SJCRH30 (cell line): ENCODE measurements around the gene DDX41. TPM values are rescaled to one million over a fixed set of nuclear protein-coding genes. Genes with fewer than 3 reads are reported as not detected.
"Not testable (repeated sequence)": the region's sequence is repeated elsewhere in the genome, so short reads cannot be mapped to it uniquely, and the experiment has no call there.

Source experiments
- DNase-seq, 2 experiments: peaks; one replicate each; pipeline ENCODE4 v3.0.0-alpha.2; 2015 to 2020
- H3K27ac ChIP-seq: fragments of 250-450 bp; sonication (Bioruptor Pico); 2 replicates; pipeline ENCODE4 v1.5.1; 2020; ENCODE audit warnings: mild to moderate bottlenecking, moderate library complexity
- H3K27me3 ChIP-seq: fragments of 250-450 bp; sonication (Bioruptor Pico); 2 replicates; pipeline ENCODE4 v1.5.1; 2020; ENCODE audit warnings: mild to moderate bottlenecking, moderate library complexity
- H3K36me3 ChIP-seq: fragments of 250-450 bp; sonication (Bioruptor Pico); 2 replicates; pipeline ENCODE4 v1.5.1; 2020; ENCODE audit warnings: mild to moderate bottlenecking, moderate library complexity
- H3K4me1 ChIP-seq: fragments of 250-450 bp; sonication (Bioruptor Pico); 2 replicates; pipeline ENCODE4 v1.5.1; 2020; ENCODE audit warnings: mild to moderate bottlenecking, moderate library complexity
- H3K4me3 ChIP-seq: fragments of 250-450 bp; sonication (Bioruptor Pico); 2 replicates; pipeline ENCODE4 v1.5.1; 2020; ENCODE audit warnings: mild to moderate bottlenecking, moderate library complexity
- H3K9me3 ChIP-seq: fragments of 250-450 bp; sonication (Bioruptor Pico); replicated peaks from 2 replicates; pipeline ENCODE4 v1.5.1; 2020; ENCODE audit warnings: mild to moderate bottlenecking, moderate library complexity
- total RNA-seq: library from RNA; depleted of rRNA; stranded (reverse); fragments of >200 nt; shearing (Covaris generic); gene quantifications from 2 replicates; pipeline ENCODE4 v1.2.3, GENCODE V29; 2014; rRNA removed

The DDX41 gene
- 68.5 and 76.8 TPM in 2 replicates for total RNA-seq

GRCh38 chr5:177516601-177517568, at the start of gene DDX41:
TSS of gene DDX41 (minus strand) at chr5:177516961. CDS start at chr5:177516945, 16 bp downstream.
- H3K36me3 ChIP-seq = peaks cover 42% of the 10 kb centered on the region
- DNase-seq = peak; percentile 98 to 99

GRCh38 chr5:177565046-177565445, 48.3 kb upstream of the DDX41 start:
- peaks cover 8% of the 10 kb centered on the region for H3K9me3 ChIP-seq
- H3K27ac ChIP-seq = no peak overlapping the region
- H3K4me3 ChIP-seq = no peak overlapping the region
- DNase-seq = no peak
- no peaks in the 10 kb centered on the region for H3K36me3 ChIP-seq
- no peaks in the 10 kb centered on the region for H3K4me1 ChIP-seq
- H3K27me3 ChIP-seq = no peaks in the 10 kb centered on the region; the same call in 1 of the 2 replicates

More at GRCh38 chr5:177516601-177517568, at the start of gene DDX41:
- Histone ChIP-seq H3K4me3 (peak within 1 kb of the TSS; percentile 74), H3K4me1 (peaks cover 21% of the 10 kb centered on the region), H3K9me3 (no peaks in the 10 kb centered on the region), H3K27me3 (no peaks in the 10 kb centered on the region), H3K27ac (peak within 1 kb of the TSS; percentile 68)

- not testable (repeated sequence) for H3K36me3 ChIP-seq, DNase-seq, H3K4me1 ChIP-seq, H3K27me3 ChIP-seq, H3K4me3 ChIP-seq, H3K9me3 ChIP-seq, H3K27ac ChIP-seq
Observed at GRCh38 chr5:177559446-177559941, 42.7 kb upstream of the DDX41 start.

- peaks cover 9% of the 10 kb centered on the region for H3K4me1 ChIP-seq
- no peak overlapping the region for H3K4me3 ChIP-seq
- no peaks in the 10 kb centered on the region for H3K36me3 ChIP-seq
- H3K9me3 ChIP-seq = peaks cover 8% of the 10 kb centered on the region
- no peaks in the 10 kb centered on the region for H3K27me3 ChIP-seq
- no peak for DNase-seq
- no peak overlapping the region for H3K27ac ChIP-seq
Observed at GRCh38 chr5:177557796-177558195, 41.0 kb upstream of the DDX41 start.

- no peak overlapping the region for H3K27ac ChIP-seq
- H3K27me3 ChIP-seq = no peaks in the 10 kb centered on the region
- peak; percentile 27 to 56 for DNase-seq
- H3K4me3 ChIP-seq = no peak overlapping the region
- H3K4me1 ChIP-seq = peaks cover 9% of the 10 kb centered on the region
- H3K36me3 ChIP-seq = peaks cover 5% of the 10 kb centered on the region
- H3K9me3 ChIP-seq = peaks cover 8% of the 10 kb centered on the region
Observed at GRCh38 chr5:177557041-177557647, 40.4 kb upstream of the DDX41 start.

- H3K36me3 ChIP-seq = peaks cover 14% of the 10 kb centered on the region
Observed at GRCh38 chr5:177555665-177556064, 38.9 kb upstream of the DDX41 start.

GRCh38 chr5:177555228-177555627, 38.5 kb upstream of the DDX41 start:
- no peaks in the 10 kb centered on the region for H3K9me3 ChIP-seq
- H3K27ac ChIP-seq = no peak overlapping the region
- H3K4me1 ChIP-seq = peaks cover 9% of the 10 kb centered on the region
- no peak overlapping the region for H3K4me3 ChIP-seq
- no peak for DNase-seq
- peaks cover 15% of the 10 kb centered on the region for H3K36me3 ChIP-seq
- no peaks in the 10 kb centered on the region for H3K27me3 ChIP-seq

More at GRCh38 chr5:177555665-177556064, 38.9 kb upstream of the DDX41 start:
- H3K4me3 ChIP-seq = no peak overlapping the region
- H3K9me3 ChIP-seq = no peaks in the 10 kb centered on the region
- H3K27ac ChIP-seq = no peak overlapping the region
- H3K4me1 ChIP-seq = peaks cover 9% of the 10 kb centered on the region
- H3K27me3 ChIP-seq = no peaks in the 10 kb centered on the region
- DNase-seq = no peak

GRCh38 chr5:177554474-177555111, 37.8 kb upstream of the DDX41 start, which contains the start of gene FAM193B:
TSS of gene FAM193B (minus strand) at chr5:177554563. CDS start at chr5:177554458, 105 bp downstream.
- peak within 1 kb of the TSS; percentile 43 for H3K27ac ChIP-seq
- peak; percentile 95 to 96 for DNase-seq
- peaks cover 17% of the 10 kb centered on the region for H3K36me3 ChIP-seq
- no peaks in the 10 kb centered on the region for H3K9me3 ChIP-seq
- H3K27me3 ChIP-seq = no peaks in the 10 kb centered on the region
- peak within 1 kb of the TSS; percentile 85 for H3K4me3 ChIP-seq
- H3K4me1 ChIP-seq = peaks cover 9% of the 10 kb centered on the region

GRCh38 chr5:177553671-177554429, 37.1 kb upstream of the DDX41 start:
- Histone ChIP-seq H3K36me3 (peaks cover 17% of the 10 kb centered on the region), H3K9me3 (no peaks in the 10 kb centered on the region), H3K4me3 (peak overlapping the region; percentile 85), H3K27ac (peak overlapping the region; percentile 43), H3K4me1 (peaks cover 9% of the 10 kb centered on the region), H3K27me3 (no peaks in the 10 kb centered on the region)
- DNase-seq = peak; percentile 56 to 58

- no peaks in the 10 kb centered on the region for H3K27me3 ChIP-seq
- peaks cover 17% of the 10 kb centered on the region for H3K36me3 ChIP-seq
- peaks cover 16% of the 10 kb centered on the region for H3K4me1 ChIP-seq
- no peaks in the 10 kb centered on the region for H3K9me3 ChIP-seq
- no peak overlapping the region for H3K27ac ChIP-seq
- DNase-seq = no peak
- H3K4me3 ChIP-seq = peak overlapping the region; percentile 85
Observed at GRCh38 chr5:177552839-177553455, 36.2 kb upstream of the DDX41 start.

- Histone ChIP-seq H3K4me3 (no peak overlapping the region), H3K4me1 (peaks cover 29% of the 10 kb centered on the region), H3K36me3 (peaks cover 17% of the 10 kb centered on the region), H3K27ac (no peak overlapping the region), H3K27me3 (no peaks in the 10 kb centered on the region), H3K9me3 (no peaks in the 10 kb centered on the region)
- no peak for DNase-seq
Observed at GRCh38 chr5:177550122-177550521, 33.4 kb upstream of the DDX41 start.

- Histone ChIP-seq H3K4me3 (no peak overlapping the region), H3K27ac (no peak overlapping the region), H3K4me1 (peaks cover 45% of the 10 kb centered on the region), H3K9me3 (no peaks in the 10 kb centered on the region), H3K36me3 (peaks cover 17% of the 10 kb centered on the region), H3K27me3 (no peaks in the 10 kb centered on the region)
- DNase-seq = no peak
Observed at GRCh38 chr5:177548495-177548894, 31.7 kb upstream of the DDX41 start.

- DNase-seq = peak in 1 of 2 experiments; percentile 47
- peaks cover 53% of the 10 kb centered on the region for H3K4me1 ChIP-seq
- no peaks in the 10 kb centered on the region for H3K9me3 ChIP-seq
- H3K4me3 ChIP-seq = no peak overlapping the region
- H3K27me3 ChIP-seq = no peaks in the 10 kb centered on the region
- H3K27ac ChIP-seq = no peak overlapping the region
- H3K36me3 ChIP-seq = peaks cover 17% of the 10 kb centered on the region
Observed at GRCh38 chr5:177547736-177548135, 31.0 kb upstream of the DDX41 start.
